GM21367 (cell line): Measurements from ENCODE around the gene TSPAN5.

Source experiments
- ATAC-seq: cut with Tn5 transposase; IDR thresholded peaks from one replicate; pipeline ENCODE4 v1.9.1; 2021; ENCODE audit not compliant: unreplicated experiment

Gene TSPAN5

DNA sequence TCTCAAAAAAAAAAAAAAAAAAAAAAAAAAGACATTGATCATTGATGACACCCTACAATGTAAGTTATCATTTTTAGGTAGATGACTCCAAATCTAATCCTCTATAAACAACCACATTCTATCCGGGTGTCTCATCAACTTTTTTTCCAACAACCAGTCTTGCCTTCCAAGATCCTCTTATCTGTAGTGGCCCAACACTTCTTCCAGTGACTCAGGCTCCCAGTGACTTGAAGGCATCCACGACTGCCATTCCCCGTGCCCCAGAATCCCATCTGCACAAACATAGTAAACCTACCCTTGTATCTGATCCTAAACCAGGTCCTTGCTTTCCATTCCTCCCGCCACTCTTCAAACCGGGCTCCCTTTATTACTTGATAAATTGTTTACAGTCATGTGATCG is 15.6 kb upstream of the TSPAN5 start:
- no peak for ATAC-seq

- no peak for ATAC-seq
Observed at GRCh38 chr4:98673288-98673644, 14.9 kb upstream of the TSPAN5 start.

- no peak for ATAC-seq
Observed at GRCh38 chr4:98672583-98673287, 14.3 kb upstream of the TSPAN5 start.

DNA sequence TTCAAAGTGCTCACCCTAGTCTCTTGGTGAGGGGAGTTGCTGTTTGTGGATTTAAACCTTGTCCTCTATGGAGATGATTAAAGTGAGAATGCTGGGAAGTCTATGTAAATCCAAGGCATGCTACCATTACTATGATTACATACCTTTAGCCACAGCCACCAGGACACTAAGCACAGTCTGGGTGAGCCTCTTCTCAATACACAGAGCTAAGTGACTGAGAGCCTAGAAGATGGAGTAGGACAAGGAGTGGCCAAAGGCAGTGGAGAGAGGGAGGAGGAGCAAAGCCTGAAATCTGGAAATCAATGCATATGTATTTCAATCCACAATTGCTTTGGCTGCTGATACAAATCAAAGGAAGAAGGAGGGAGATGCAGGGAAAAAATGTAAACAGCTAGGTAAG is 12.7 kb upstream of the TSPAN5 start:
- no peak for ATAC-seq

DNA sequence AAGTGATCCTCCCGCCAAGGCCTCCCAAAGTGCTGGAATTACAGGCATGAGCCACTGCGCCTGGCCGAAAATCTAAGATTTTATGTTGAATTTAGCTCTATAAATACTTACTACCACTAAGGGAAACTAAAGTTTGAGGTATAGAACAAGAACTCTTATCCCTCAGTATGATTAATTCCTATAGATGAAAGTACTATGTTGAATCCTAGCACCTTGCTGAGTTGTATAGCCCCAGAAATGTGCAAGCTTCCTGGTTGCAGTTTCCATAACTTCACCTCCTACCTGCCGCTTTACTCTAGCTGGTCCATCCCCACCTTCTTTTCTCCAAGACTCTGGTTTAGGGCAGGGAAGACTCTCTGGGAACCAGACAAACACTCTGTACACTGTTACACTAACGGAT is 11.8 kb upstream of the TSPAN5 start:
- no peak for ATAC-seq

- ATAC-seq = no peak
Observed at GRCh38 chr4:98669577-98669976, 11.2 kb upstream of the TSPAN5 start.

DNA sequence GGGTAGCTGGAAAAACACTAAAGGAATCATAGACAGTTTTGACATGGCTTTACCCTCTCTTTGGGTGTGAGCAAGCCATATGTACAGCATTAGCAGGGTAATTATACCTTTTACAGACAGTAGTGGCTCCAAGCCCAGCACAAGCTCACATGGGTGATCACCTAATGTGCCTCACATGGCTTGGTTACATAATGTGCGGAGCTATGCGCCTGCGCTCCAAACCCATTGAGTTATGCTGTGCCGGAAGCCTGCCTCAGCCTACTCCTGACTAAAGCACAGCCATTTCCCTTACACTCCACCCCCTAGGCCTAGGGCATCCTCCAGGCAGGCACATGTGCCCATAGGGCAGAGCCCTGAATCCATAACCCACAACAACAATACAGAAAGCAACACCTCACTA is 6.5 kb upstream of the TSPAN5 start:
- no peak for ATAC-seq

DNA sequence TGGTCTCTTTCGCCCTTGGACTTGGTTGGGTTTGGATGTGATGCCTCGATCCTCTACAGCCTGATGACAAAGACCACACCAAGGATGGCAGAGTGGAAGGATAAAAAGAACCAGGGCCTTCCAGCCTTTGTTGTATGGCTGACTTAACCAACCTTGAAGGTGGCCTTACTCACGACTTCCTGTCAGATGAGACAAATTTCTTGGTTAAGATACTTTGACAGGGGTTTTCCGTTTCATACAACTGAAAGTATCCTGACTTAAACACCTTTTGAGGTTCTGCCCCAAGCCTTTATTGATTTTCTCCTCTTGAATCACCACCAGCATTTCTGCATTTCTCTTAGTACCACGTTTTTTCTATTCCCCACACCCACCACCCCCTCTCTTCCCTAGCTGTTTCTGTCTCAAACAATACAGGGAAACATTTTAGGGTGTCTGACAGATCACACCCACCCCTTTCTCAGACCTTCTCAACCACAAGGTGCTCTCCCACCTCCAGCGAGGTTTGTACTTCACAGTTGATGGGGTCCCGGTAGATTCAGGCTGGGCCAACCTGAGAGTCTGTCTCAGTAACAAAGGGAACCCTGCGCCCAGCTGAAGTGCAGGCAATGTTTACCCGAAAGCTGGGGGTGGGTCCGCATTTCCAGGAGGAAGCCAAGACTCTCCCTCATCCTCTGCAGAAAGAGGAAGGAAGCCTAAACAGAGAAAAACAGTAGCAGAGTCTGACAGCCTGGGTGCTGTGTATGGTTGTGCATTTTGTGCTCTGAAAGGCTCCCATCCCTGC is 5.0 kb upstream of the TSPAN5 start:
- ATAC-seq = peak; percentile 67

- no peak for ATAC-seq
Observed at GRCh38 chr4:98662626-98663225, 4.3 kb upstream of the TSPAN5 start.

DNA sequence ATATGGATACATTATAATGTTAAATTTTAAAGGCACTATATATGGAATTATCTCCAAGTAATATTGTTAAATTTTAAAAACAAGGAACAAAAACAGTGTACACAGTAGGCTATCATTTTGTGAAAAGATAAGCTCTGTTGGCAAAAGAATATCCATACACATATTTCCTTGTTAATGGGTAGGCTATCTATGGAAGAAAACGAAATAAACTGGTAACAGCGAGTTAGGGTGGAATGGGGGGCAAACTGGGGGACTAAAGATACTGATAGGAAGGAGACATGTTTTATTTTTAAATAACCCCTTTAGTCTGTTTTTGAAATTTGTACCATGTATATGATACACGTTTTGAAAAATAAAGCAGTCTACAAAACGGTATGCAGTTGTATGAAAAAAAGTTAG is 3.6 kb upstream of the TSPAN5 start:
- ATAC-seq = no peak

- ATAC-seq = no peak
Observed at GRCh38 chr4:98661371-98662054, 3.1 kb upstream of the TSPAN5 start.

DNA sequence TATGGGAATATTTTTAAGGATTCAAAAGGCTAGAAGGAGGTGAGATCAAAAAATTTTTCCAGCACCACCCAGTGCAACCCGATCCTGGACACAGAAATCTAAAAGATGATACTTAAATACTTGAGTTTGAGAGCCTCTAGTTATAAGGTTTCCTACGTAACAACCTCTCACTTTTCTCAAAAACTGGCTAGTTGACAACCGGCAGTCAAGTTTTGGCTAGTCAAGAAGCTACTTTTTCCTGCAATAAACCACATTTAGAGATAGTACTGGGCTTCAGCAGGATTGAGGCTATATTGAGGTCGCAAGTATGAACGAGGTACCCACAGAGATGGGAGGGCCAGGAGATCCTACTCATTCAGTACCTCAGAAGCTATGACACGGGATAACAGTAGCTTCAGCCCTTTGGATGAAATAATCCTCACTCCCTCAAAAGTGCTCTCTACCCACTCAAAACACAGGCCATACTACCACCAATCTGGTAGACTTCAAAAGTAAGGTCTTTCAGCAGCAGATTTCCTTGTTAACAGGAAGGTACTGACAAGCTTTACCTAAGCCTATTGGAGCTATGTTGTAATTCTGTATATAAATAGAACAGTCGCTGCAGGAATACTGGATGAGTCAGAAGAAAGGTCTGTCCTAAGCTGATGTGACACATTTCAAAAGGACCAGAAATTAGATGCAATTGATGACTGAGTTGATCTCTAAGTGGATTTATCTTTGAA is 1.5 kb upstream of the TSPAN5 start:
- ATAC-seq = no peak

DNA sequence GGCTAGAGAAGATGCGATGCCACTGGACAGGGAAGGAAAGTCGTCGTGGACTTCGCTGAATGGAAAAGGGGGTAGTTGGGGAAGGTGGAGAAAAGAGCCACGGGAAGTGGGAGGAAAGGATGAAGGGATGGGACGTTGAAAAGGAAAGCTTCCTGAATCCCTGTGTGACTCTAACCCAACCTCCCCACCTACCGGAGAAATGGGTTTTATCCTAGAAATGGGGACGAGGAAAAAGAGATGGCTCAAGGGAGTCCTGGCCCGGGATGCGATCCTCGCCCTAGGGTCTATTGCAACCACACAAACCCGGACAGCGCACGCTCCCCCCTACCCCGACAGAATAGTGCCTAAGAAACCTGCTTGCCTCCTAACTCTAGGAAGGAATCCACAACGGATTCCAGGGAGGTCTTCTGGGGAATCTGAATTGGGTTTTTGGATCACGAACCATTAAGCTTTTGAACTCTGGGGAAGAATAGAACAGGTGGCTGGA is 738 bp upstream of the TSPAN5 start:
- no peak for ATAC-seq

DNA sequence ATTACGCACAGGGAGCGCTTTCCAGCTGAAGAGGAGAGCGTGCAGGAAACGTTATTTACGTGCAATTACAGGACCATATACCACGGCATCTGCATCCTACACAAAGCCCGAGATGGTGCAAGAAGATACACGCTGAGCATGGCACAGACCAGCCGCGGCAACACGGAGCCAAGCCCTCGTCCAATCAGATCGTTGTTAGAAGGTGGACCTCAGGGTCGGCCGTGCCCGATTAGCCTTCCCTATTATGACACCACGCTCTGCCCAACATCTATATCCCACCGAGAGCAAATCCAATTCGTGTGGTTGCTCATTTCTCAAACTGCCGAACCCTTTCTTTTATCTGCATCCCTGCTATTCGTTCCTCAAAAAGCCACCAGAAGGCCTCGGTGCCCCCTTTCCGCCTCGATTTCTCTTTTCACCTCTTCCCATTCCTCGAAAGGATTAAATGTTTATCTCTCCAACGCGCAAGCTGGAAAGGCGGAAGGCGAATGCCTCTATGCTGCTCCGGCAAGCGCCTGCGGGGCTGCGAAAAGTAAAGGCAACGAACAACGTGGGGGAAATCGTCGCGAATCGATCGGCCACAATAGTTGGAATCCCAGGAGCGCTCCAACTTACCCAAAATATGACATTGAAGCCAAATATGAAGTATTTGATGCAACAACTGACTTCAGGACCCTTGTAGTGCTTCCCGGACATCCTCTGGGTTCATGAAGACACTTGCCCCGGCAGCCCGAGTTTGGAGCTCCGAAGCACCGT is 702 bp downstream of the TSPAN5 start:
- no peak for ATAC-seq

GRCh38 chr4:98656886-98657285 is 1.5 kb downstream of the TSPAN5 start:
- ATAC-seq = no peak

DNA sequence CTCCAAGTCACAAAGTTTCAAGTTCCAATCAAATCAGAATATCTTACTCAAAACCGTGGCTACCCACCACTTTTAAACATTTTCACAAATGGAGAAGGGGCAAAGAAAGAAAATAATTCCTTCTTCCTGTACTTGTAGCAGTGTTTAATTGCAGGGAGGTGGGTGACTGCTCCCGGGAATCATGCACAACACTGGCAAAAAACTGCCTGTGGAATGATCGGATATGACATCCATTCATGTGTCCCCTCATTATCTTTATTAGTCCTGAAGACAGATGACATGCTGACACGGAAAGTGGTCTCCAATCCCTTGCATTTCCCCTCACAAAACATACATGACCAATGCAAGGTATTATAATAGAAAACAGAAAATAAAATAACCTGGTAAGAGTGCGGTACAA is 2.0 kb downstream of the TSPAN5 start:
- no peak for ATAC-seq

GRCh38 chr4:98653890-98654867 is 4.2 kb downstream of the TSPAN5 start:
- ATAC-seq = no peak

- no peak for ATAC-seq
Observed at GRCh38 chr4:98652996-98653395, 5.4 kb downstream of the TSPAN5 start.

DNA sequence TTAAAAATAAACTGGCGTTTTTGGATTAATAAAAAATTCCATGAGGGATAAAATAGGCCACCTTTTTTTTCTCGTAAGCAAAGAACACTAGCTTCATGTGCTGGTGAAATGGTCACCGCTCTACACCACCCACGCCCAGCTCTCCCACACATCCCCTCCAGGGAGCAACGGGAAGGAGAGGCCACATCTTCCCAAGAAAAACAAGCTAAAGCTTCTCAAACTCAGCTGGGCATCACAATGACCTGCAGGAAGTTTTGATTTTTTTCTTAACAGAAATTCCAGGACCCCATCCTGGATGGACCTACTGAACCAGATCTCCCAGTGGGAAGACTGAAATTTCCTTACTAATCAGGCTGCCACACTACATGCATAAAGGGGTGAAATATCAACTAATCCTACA is 9.8 kb downstream of the TSPAN5 start:
- no peak for ATAC-seq
